Brain microvascular endothelial cell (primary cell): ENCODE measurements around the gene MOB1A.

Experiments used
- DNase-seq: peaks from one replicate; pipeline ENCODE4 v3.0.0-alpha.2; 2020
- H3K27ac ChIP-seq: fragments of 250-450 bp; sonication (Bioruptor Pico); 2 replicates; pipeline ENCODE4 v1.5.1; 2020; ENCODE audit warnings: mild to moderate bottlenecking, moderate library complexity
- H3K27me3 ChIP-seq: fragments of 250-450 bp; sonication (Bioruptor Pico); replicated peaks from 2 replicates; pipeline ENCODE4 v1.5.1; 2020; ENCODE audit warnings: mild to moderate bottlenecking
- H3K36me3 ChIP-seq: fragments of 250-450 bp; sonication (Bioruptor Pico); replicated peaks from 2 replicates; pipeline ENCODE4 v1.5.1; 2020; ENCODE audit warnings: mild to moderate bottlenecking
- H3K4me3 ChIP-seq: 2 replicates; pipeline ENCODE4 v1.5.1; 2011; ENCODE audit warnings: low read depth, mild to moderate bottlenecking, control low read depth, low read length, moderate library complexity
- in situ Hi-C: cut with HindIII; loops from 2 replicates; pipeline ENCODE4 v1.10.0; 2017; ENCODE audit warnings: low sequenced_read_pairs, low pct_ligation_motif_present
- TF ChIP-seq, protein P1 (sequence below): IDR thresholded peaks from 2 replicates; pipeline ENCODE4 v1.5.1; 2011; ENCODE audit warnings: low read depth, mild to moderate bottlenecking, moderate library complexity, low read length, control low read depth, inconsistent platforms; ENCODE audit errors: missing control alignments

Gene MOB1A

DNA sequence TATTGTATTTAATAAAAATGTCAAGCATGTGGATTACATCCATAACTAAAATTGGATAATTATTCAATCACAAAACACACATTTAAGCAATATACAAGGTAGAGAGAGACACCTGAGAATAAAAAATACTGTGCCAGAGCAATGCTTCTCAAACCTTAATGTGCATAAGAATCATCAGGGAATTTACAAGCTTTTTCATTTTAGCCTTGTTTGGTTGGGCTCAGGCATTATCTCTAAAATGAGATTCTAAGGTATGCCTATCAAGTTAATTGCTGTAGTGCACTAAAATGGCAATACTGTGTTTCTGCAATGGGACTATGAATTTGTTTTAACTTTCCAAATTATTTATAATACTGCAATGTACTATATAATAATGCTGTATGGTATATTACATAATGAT, 983 bp downstream of the MOB1A start:
- DNase-seq, result no peak
- TF ChIP-seq, protein P1, sequence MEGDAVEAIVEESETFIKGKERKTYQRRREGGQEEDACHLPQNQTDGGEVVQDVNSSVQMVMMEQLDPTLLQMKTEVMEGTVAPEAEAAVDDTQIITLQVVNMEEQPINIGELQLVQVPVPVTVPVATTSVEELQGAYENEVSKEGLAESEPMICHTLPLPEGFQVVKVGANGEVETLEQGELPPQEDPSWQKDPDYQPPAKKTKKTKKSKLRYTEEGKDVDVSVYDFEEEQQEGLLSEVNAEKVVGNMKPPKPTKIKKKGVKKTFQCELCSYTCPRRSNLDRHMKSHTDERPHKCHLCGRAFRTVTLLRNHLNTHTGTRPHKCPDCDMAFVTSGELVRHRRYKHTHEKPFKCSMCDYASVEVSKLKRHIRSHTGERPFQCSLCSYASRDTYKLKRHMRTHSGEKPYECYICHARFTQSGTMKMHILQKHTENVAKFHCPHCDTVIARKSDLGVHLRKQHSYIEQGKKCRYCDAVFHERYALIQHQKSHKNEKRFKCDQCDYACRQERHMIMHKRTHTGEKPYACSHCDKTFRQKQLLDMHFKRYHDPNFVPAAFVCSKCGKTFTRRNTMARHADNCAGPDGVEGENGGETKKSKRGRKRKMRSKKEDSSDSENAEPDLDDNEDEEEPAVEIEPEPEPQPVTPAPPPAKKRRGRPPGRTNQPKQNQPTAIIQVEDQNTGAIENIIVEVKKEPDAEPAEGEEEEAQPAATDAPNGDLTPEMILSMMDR, result no peak
- Histone ChIP-seq H3K27me3 (no peaks in the 10 kb centered on the region), H3K36me3 (no peaks in the 10 kb centered on the region), H3K27ac (peak overlapping the region; percentile 73), H3K4me3 (peak overlapping the region; percentile 61)
- in situ Hi-C loops, result no loop called here

DNA sequence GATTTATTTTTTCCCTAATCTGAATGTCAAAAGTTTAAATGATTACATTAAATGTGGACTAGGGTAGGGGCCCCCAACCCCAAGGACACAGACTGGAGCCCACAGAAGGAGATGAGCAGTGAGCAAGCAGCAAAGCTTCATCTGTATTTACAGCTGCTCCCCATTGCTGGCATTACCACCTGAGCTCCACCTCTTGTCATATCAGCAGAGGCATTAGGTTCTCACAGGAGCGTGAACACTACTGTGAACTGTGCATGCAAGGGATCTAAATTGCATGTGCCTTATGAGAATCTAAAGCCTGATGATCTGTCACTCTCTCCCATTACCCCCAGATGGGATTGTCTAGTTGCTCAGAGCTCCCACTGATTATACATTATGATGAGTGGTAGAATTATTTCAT, 3.8 kb downstream of the MOB1A start:
- DNase-seq, result no peak
- no peak overlapping the region for H3K27ac ChIP-seq
- peaks cover 15% of the 10 kb centered on the region for H3K36me3 ChIP-seq
- TF ChIP-seq, protein P1, result no peak
- H3K4me3 ChIP-seq, result no peak overlapping the region
- H3K27me3 ChIP-seq, result no peaks in the 10 kb centered on the region
- in situ Hi-C loops, result no loop called here

DNA sequence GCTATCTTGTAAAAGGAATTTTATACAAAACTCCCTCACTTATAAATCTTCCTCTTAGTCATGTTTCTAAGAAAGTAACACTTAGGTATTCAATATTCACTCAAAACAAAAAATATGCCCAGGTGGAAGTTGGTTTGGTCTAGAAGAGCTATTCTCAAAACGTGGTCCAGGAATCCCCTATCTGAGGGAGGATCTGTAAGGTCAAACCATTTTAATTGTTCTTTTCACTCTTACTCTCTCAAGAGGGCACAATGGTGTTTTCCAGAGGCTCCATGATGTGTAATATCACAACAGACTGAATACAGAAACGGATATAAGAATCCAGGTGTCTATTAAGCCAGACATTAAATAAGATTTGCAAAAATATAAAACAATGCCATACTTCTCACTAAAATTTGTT, 9.9 kb downstream of the MOB1A start:
- in situ Hi-C loops, result no loop called here
- Histone ChIP-seq H3K36me3 (peaks cover 61% of the 10 kb centered on the region), H3K27ac (no peak overlapping the region), H3K27me3 (no peaks in the 10 kb centered on the region), H3K4me3 (no peak overlapping the region)
- no peak for DNase-seq
- TF ChIP-seq, protein P1, result no peak

DNA sequence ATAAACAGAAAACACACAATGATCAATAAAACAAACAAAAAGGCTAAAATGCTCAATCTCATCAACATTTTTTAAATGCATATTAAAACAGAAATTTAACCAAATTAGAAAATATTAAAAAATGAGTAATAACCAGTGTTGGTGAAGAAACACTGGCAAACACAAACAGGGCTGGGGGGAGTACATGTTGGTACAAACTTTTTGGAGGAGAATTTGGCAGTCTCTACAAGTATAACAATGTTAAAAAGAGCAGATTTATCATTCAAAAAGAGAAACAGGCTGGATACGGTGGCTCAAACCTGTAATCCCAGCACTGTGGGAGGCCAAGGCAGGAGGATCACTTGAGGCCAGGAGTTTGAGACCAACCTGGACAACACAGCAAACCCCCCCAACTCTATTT, 13.9 kb downstream of the MOB1A start:
- H3K27me3 ChIP-seq, result no peaks in the 10 kb centered on the region
- in situ Hi-C loops, result no loop called here
- H3K4me3 ChIP-seq, result no peak overlapping the region
- no peak for DNase-seq
- H3K36me3 ChIP-seq, result peaks cover 65% of the 10 kb centered on the region
- H3K27ac ChIP-seq, result no peak overlapping the region
- TF ChIP-seq, protein P1, result no peak

DNA sequence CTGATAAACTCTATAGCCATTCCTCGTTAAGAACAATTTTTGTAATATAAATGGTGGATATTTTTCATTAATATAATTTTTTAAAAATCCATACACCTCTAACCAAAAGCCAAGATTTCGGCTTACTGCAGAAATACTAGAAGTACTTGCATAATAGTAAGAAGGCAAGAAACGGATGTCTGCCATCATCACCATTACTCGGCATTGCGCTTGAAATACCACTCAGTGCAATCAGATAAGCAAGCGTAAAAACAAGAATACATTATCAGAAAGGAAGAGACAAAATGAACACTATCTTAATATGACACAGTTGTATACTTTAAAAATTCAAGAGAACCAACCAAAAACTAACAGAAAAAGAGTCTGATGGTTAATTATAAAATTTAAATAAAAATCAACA, 15.7 kb downstream of the MOB1A start:
- no peak overlapping the region for H3K27ac ChIP-seq
- no peak overlapping the region for H3K4me3 ChIP-seq
- H3K36me3 ChIP-seq, result peaks cover 64% of the 10 kb centered on the region
- in situ Hi-C loops, result no loop called here
- DNase-seq, result no peak
- H3K27me3 ChIP-seq, result no peaks in the 10 kb centered on the region
- TF ChIP-seq, protein P1, result no peak

DNA sequence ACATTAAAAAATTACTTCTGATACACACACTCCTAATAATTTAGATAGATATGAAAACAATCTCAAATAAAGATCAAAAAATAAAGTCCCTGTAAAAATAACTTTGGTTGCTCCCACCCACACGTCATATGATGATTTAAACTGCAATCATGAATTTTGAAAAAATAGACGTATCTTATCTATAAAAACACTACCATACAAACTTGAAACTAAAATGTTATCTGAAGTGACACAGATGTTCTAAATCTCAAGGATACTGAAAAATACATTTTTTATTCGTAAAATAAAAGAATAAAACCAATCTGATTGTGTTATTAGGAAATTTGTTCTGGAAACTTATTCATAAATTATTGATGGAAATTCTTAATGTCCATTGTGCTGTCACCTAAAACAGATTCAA, 22.8 kb downstream of the MOB1A start:
- TF ChIP-seq, protein P1, result no peak
- H3K36me3 ChIP-seq, result peaks cover 44% of the 10 kb centered on the region
- in situ Hi-C loops, result no loop called here
- no peak for DNase-seq
- no peaks in the 10 kb centered on the region for H3K27me3 ChIP-seq
- no peak overlapping the region for H3K27ac ChIP-seq
- H3K4me3 ChIP-seq, result no peak overlapping the region
